ENCODE measurements around the gene SLC4A4. TPM values are rescaled to one million over a fixed set of nuclear protein-coding genes. Genes with fewer than 3 reads are reported as not detected.

Gene SLC4A4
- total and polyA plus RNA-seq, 2 of the 13 experiments (the other 11 are each of a cell fraction or from before 2014, with no cell fraction given): 0.01 TPM; not detected in 1

DNA sequence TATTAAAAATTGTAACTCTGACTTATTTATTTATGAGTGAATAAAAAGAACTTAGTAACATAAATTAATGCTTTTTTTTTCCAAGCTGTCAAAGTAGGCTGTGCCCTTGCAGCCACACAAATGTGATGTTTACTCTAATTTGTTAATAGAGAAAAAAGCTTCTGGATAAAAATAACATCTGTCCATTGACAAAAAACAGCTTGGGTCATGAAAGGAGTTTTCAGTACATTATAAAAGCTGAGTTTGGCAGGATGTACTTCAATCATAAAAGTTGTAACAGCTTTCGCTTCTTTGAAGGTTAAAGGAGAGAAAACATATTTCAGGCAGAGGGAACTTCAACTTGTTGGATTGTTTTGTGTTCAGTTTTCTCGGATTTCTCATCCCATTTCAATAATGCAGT, 105.6 kb downstream of the SLC4A4 start (continued):
- TF ChIP-seq, protein P1, sequence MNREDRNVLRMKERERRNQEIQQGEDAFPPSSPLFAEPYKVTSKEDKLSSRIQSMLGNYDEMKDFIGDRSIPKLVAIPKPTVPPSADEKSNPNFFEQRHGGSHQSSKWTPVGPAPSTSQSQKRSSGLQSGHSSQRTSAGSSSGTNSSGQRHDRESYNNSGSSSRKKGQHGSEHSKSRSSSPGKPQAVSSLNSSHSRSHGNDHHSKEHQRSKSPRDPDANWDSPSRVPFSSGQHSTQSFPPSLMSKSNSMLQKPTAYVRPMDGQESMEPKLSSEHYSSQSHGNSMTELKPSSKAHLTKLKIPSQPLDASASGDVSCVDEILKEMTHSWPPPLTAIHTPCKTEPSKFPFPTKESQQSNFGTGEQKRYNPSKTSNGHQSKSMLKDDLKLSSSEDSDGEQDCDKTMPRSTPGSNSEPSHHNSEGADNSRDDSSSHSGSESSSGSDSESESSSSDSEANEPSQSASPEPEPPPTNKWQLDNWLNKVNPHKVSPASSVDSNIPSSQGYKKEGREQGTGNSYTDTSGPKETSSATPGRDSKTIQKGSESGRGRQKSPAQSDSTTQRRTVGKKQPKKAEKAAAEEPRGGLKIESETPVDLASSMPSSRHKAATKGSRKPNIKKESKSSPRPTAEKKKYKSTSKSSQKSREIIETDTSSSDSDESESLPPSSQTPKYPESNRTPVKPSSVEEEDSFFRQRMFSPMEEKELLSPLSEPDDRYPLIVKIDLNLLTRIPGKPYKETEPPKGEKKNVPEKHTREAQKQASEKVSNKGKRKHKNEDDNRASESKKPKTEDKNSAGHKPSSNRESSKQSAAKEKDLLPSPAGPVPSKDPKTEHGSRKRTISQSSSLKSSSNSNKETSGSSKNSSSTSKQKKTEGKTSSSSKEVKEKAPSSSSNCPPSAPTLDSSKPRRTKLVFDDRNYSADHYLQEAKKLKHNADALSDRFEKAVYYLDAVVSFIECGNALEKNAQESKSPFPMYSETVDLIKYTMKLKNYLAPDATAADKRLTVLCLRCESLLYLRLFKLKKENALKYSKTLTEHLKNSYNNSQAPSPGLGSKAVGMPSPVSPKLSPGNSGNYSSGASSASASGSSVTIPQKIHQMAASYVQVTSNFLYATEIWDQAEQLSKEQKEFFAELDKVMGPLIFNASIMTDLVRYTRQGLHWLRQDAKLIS (CRISPR knock-in tag; IDR thresholded peaks at IDR 0.05): no peak
- TF ChIP-seq AGO1 (IDR thresholded peaks at IDR 0.05; ENCODE audit: low read depth, low read length, poor library complexity, severe bottlenecking): no peak
- TF ChIP-seq ZNF207 (IDR thresholded peaks at IDR 0.05; ENCODE audit: borderline replicate concordance): no peak
- TF ChIP-seq NR2F1 (CRISPR knock-in tag; IDR thresholded peaks at IDR 0.05): no peak
- no peak for TF ChIP-seq ZSCAN31 (CRISPR knock-in tag; IDR thresholded peaks at IDR 0.05; ENCODE audit: low read depth)
- no peak for TF ChIP-seq SYNCRIP (IDR thresholded peaks at IDR 0.05; ENCODE audit: insufficient read depth, low read depth, low read length)
- no peak for TF ChIP-seq ZNF713 (CRISPR knock-in tag; IDR thresholded peaks at IDR 0.05)
- TF ChIP-seq TGIF2 (CRISPR knock-in tag; IDR thresholded peaks at IDR 0.05): no peak
- TF ChIP-seq SALL1 (CRISPR knock-in tag; IDR thresholded peaks at IDR 0.05): no peak
- TF ChIP-seq RARG (CRISPR knock-in tag; IDR thresholded peaks at IDR 0.05; ENCODE audit: low read depth): no peak
- no peak for TF ChIP-seq ZFYVE20 (CRISPR knock-in tag; IDR thresholded peaks at IDR 0.05; ENCODE audit: borderline replicate concordance, low read depth)
- TF ChIP-seq MZF1 (CRISPR knock-in tag; IDR thresholded peaks at IDR 0.05; ENCODE audit: borderline replicate concordance): no peak

Measured in HepG2 (cell line).